OCI-LY1 (cell line): ENCODE measurements around the gene KRT24.

Source experiments
- H2AFZ ChIP-seq: fragments of 200-600 bp; sonication (generic), shearing (Covaris generic); 2 replicates; pipeline ENCODE4 v1.6.0; 2014; ENCODE audit warnings: antibody characterized with exemption, mild to moderate bottlenecking, low read length
- H3F3A ChIP-seq: fragments of 200-600 bp; sonication (generic), shearing (Covaris generic); 2 replicates; pipeline ENCODE4 v1.6.0; 2014; ENCODE audit warnings: mild to moderate bottlenecking, antibody characterized with exemption, low read length, moderate library complexity; ENCODE audit not compliant: insufficient read depth
- H3K27ac ChIP-seq: fragments of 200-600 bp; sonication (generic); 2 replicates; pipeline ENCODE4 v1.5.1; 2014; ENCODE audit warnings: low read length, mixed run types, mild to moderate bottlenecking, low read depth; ENCODE audit not compliant: poor library complexity, severe bottlenecking
- H3K27me3 ChIP-seq: fragments of 200-600 bp; sonication (generic); 2 replicates; pipeline ENCODE4 v1.6.0; 2014; ENCODE audit warnings: antibody characterized with exemption, mild to moderate bottlenecking, low read length, moderate library complexity; ENCODE audit not compliant: insufficient read depth
- H3K36me3 ChIP-seq: fragments of 200-600 bp; sonication (generic); 2 replicates; pipeline ENCODE4 v1.6.1; 2014; ENCODE audit warnings: mild to moderate bottlenecking, antibody characterized with exemption, low read length, moderate library complexity, mixed read lengths; ENCODE audit not compliant: insufficient read depth
- H3K4me1 ChIP-seq: fragments of 200-600 bp; sonication (generic); 2 replicates; pipeline ENCODE4 v1.5.1; 2014; ENCODE audit warnings: mild to moderate bottlenecking, low read length, moderate library complexity; ENCODE audit not compliant: insufficient read depth, severe bottlenecking
- H3K4me2 ChIP-seq: fragments of 200-600 bp; sonication (generic), shearing (Covaris generic); 2 replicates; pipeline ENCODE4 v1.6.1; 2014; ENCODE audit warnings: low read length
- H3K4me3 ChIP-seq: fragments of 200-600 bp; sonication (generic); 2 replicates; pipeline ENCODE4 v1.5.1; 2014; ENCODE audit warnings: low read length, low read depth, mild to moderate bottlenecking, mixed read lengths; ENCODE audit not compliant: poor library complexity, severe bottlenecking
- H3K79me2 ChIP-seq: fragments of 200-600 bp; shearing (Covaris generic); 2 replicates; pipeline ENCODE4 v1.6.1; 2016; ENCODE audit warnings: mixed run types, low read length, mixed read lengths; ENCODE audit not compliant: insufficient read depth
- H3K9ac ChIP-seq: fragments of 200-600 bp; sonication (generic), shearing (Covaris generic); 2 replicates; pipeline ENCODE4 v1.6.1; 2014; ENCODE audit warnings: mild to moderate bottlenecking, low read length, mixed read lengths
- H3K9me2 ChIP-seq: fragments of 200-600 bp; sonication (generic), shearing (Covaris generic); 2 replicates; pipeline ENCODE4 v1.6.1; 2014; ENCODE audit warnings: low read depth, mild to moderate bottlenecking, low read length, mixed read lengths
- H3K9me3 ChIP-seq: fragments of 200-600 bp; shearing (Covaris generic); 2 replicates; pipeline ENCODE4 v1.6.1; 2014; ENCODE audit warnings: low read length, mixed read lengths
- H4K20me1 ChIP-seq: fragments of 200-600 bp; sonication (generic), shearing (Covaris generic); 2 replicates; pipeline ENCODE4 v1.6.0; 2016; ENCODE audit warnings: mild to moderate bottlenecking, low read length; ENCODE audit not compliant: insufficient read depth
- EZH2 ChIP-seq: fragments of 200-600 bp; sonication (generic), shearing (Covaris generic); IDR thresholded peaks from 2 replicates; pipeline ENCODE4 v1.8.0; 2017; ENCODE audit warnings: borderline replicate concordance, mixed run types, mild to moderate bottlenecking, antibody characterized with exemption, low read length, moderate library complexity, mixed read lengths
- TF ChIP-seq, protein P1 (sequence below): fragments of 200-600 bp; sonication (generic), shearing (Covaris generic); IDR thresholded peaks from 2 replicates; pipeline ENCODE4 v1.5.1; 2017; ENCODE audit warnings: mild to moderate bottlenecking, antibody characterized with exemption, low read length, moderate library complexity, mixed read lengths

Gene KRT24

DNA sequence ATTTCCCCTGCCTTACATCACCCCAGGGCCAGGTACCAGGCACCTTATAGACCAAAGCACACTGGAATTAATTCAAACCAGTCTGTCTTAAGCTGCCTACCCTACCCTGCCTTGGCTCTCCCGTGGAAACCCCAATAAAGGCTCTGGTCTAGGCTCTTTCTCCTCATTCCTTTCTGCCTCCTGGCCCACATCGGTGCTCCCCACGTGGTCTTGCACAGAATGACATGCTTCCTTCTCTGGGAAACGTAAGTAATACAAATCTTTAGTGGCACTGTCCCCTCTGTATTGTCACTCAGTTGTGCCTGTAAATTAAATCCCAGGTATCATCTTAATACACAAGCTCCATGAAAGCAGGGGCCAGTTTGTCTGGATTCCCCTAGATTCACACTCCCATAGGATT, 35.0 kb upstream of the KRT24 start:
- TF ChIP-seq, protein P1, sequence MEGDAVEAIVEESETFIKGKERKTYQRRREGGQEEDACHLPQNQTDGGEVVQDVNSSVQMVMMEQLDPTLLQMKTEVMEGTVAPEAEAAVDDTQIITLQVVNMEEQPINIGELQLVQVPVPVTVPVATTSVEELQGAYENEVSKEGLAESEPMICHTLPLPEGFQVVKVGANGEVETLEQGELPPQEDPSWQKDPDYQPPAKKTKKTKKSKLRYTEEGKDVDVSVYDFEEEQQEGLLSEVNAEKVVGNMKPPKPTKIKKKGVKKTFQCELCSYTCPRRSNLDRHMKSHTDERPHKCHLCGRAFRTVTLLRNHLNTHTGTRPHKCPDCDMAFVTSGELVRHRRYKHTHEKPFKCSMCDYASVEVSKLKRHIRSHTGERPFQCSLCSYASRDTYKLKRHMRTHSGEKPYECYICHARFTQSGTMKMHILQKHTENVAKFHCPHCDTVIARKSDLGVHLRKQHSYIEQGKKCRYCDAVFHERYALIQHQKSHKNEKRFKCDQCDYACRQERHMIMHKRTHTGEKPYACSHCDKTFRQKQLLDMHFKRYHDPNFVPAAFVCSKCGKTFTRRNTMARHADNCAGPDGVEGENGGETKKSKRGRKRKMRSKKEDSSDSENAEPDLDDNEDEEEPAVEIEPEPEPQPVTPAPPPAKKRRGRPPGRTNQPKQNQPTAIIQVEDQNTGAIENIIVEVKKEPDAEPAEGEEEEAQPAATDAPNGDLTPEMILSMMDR = no peak
- H3K79me2 ChIP-seq = no peaks in the 10 kb centered on the region
- no peaks in the 10 kb centered on the region; the same call in 1 of the 2 replicates for H3K27me3 ChIP-seq

GRCh38 chr17:40735016-40735415, 31.5 kb upstream of the KRT24 start:
- no peak overlapping the region for H3K4me3 ChIP-seq
- H3K27ac ChIP-seq = no peak overlapping the region
- H3K9ac ChIP-seq = no peak overlapping the region
- H3K79me2 ChIP-seq = no peaks in the 10 kb centered on the region
- no peaks in the 10 kb centered on the region for H3K4me1 ChIP-seq
- H3K27me3 ChIP-seq = no peaks in the 10 kb centered on the region
- no peaks in the 10 kb centered on the region for H4K20me1 ChIP-seq
- no peak for TF ChIP-seq EZH2
- TF ChIP-seq, protein P1 = no peak
- H3K4me2 ChIP-seq = no peak overlapping the region
- H3K36me3 ChIP-seq = no peaks in the 10 kb centered on the region
- no peak overlapping the region for H2AFZ ChIP-seq
- no peaks in the 10 kb centered on the region for H3K9me2 ChIP-seq
- H3K9me3 ChIP-seq = no peaks in the 10 kb centered on the region
- no peaks in the 10 kb centered on the region for H3F3A ChIP-seq

More for the DNA sequence above, 35.0 kb upstream of the KRT24 start:
- no peak overlapping the region for H3K27ac ChIP-seq
- no peaks in the 10 kb centered on the region for H3K4me1 ChIP-seq
- no peaks in the 10 kb centered on the region for H3K9me3 ChIP-seq
- H4K20me1 ChIP-seq = no peaks in the 10 kb centered on the region
- H3K36me3 ChIP-seq = no peaks in the 10 kb centered on the region; the same call in 1 of the 2 replicates
- H3K9me2 ChIP-seq = no peaks in the 10 kb centered on the region
- no peak overlapping the region for H3K4me2 ChIP-seq
- H3K9ac ChIP-seq = no peak overlapping the region
- H3F3A ChIP-seq = no peaks in the 10 kb centered on the region
- H3K4me3 ChIP-seq = no peak overlapping the region
- H2AFZ ChIP-seq = no peak overlapping the region

GRCh38 chr17:40734018-40734417, 30.5 kb upstream of the KRT24 start:
- Histone ChIP-seq H3K9me3 (no peaks in the 10 kb centered on the region), H3K9ac (no peak overlapping the region), H3K27me3 (no peaks in the 10 kb centered on the region), H3K4me3 (no peak overlapping the region), H3K79me2 (no peaks in the 10 kb centered on the region), H3K36me3 (no peaks in the 10 kb centered on the region), H4K20me1 (no peaks in the 10 kb centered on the region), H3K9me2 (no peaks in the 10 kb centered on the region), H3K4me1 (no peaks in the 10 kb centered on the region), H2AFZ (no peak overlapping the region), H3K27ac (no peak overlapping the region), H3K4me2 (no peak overlapping the region), H3F3A (no peaks in the 10 kb centered on the region)
- no peak for TF ChIP-seq EZH2
- TF ChIP-seq, protein P1 = no peak
